Measurements from ENCODE around the gene FAR2. TPM values are rescaled to one million over a fixed set of nuclear protein-coding genes. Genes with fewer than 3 reads are reported as not detected.

Gene FAR2
- total RNA-seq, 3 donors from 2014 or later = 8.2 to 18.2 (median 9.8) TPM

DNA sequence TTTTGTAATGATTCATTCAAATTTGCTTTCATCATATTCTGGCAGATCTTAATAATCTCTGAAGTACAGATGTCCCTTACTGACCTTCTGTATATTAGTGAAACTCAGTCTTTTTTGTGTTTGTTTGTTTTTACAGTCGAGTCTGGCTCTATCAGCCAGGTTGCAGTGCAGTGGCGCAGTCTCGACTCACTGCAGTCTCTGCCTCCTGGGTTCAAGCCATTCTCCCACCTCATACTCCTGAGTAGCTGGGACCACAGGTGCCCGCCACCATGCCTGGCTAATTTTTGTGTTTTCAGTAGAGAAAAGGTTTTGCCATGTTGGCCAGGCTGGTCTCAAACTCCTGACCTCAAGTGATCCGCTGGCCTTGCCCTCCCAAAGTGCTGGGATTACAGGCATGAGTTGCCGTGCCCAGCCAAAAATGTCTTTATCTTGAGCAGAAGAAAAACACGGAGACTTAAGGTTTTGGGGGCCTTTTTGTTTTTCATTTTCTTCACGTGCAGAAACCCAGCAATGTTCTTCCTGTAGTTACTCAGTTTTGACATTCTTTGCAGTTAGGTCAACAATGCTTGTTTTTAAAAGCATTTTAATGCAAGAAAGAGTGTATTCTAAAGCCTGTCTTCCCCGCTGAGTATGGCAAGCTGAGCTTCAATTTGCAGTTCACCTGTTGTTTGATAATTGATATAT lies 79.5 kb downstream of the FAR2 start:
- Histone ChIP-seq H3K9me3 (no peaks in the 10 kb centered on the region), H3K4me3 (no peak overlapping the region), H3K27me3 (no peaks in the 10 kb centered on the region), H3K27ac (no peak overlapping the region), H3K4me1 (no peaks in the 10 kb centered on the region), H3K36me3 (no peaks in the 10 kb centered on the region)
- intact Hi-C loops (cut with DNase I; ENCODE audit: low total_unique reads) = no loop called here
- DNase-seq (ENCODE audit: low spot score in 2 of 2) = no peak
- TF ChIP-seq POLR2A (IDR thresholded peaks at IDR 0.05) (no peak), POLR2AphosphoS5 (IDR thresholded peaks at IDR 0.05) (no peak), CTCF (IDR thresholded peaks at IDR 0.05) (no peak)

DNA sequence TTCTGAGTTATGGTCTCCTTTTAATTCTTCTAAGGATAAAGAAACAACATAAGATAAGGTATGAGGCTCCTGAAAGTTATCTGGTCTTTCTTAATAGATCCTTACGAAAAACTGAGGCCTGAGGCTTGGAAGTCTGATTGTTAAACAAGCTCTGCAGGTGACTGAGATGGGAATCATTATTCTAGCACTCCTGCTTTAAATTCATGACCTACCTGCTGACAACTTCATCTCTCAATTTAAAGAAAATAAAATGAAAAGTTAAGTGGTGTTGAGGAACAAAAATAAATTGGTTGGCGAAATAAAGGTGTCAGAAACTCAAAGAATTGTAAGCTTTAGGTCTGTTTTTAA lies 80.1 kb downstream of the FAR2 start:
- Histone ChIP-seq H3K4me3 (no peak overlapping the region), H3K4me1 (no peaks in the 10 kb centered on the region), H3K36me3 (no peaks in the 10 kb centered on the region), H3K27me3 (no peaks in the 10 kb centered on the region), H3K9me3 (no peaks in the 10 kb centered on the region), H3K27ac (no peak overlapping the region)
- intact Hi-C loops (cut with DNase I; ENCODE audit: low total_unique reads) = no loop called here
- TF ChIP-seq CTCF (IDR thresholded peaks at IDR 0.05) (no peak), POLR2A (IDR thresholded peaks at IDR 0.05) (no peak), POLR2AphosphoS5 (IDR thresholded peaks at IDR 0.05) (no peak)
- DNase-seq (ENCODE audit: low spot score in 2 of 2) = no peak

- no peak for DNase-seq (ENCODE audit: low spot score in 2 of 2)
- Histone ChIP-seq H3K27ac (no peak overlapping the region), H3K9me3 (no peaks in the 10 kb centered on the region), H3K4me3 (no peak overlapping the region), H3K36me3 (no peaks in the 10 kb centered on the region), H3K4me1 (no peaks in the 10 kb centered on the region), H3K27me3 (no peaks in the 10 kb centered on the region)
- TF ChIP-seq CTCF (IDR thresholded peaks at IDR 0.05) = no peak
- TF ChIP-seq POLR2AphosphoS5 (IDR thresholded peaks at IDR 0.05) = no peak
- no peak for TF ChIP-seq POLR2A (IDR thresholded peaks at IDR 0.05)
- intact Hi-C loops (cut with DNase I; ENCODE audit: low total_unique reads) = no loop called here
Measured at GRCh38 chr12:29229937-29230336, 80.9 kb downstream of the FAR2 start.

- Histone ChIP-seq H3K4me3 (no peak overlapping the region), H3K27me3 (no peaks in the 10 kb centered on the region), H3K9me3 (no peaks in the 10 kb centered on the region), H3K36me3 (no peaks in the 10 kb centered on the region), H3K4me1 (no peaks in the 10 kb centered on the region), H3K27ac (no peak overlapping the region)
- intact Hi-C loops (cut with DNase I; ENCODE audit: low total_unique reads) = no loop called here
- DNase-seq (ENCODE audit: low spot score in 2 of 2) = no peak
- TF ChIP-seq CTCF (IDR thresholded peaks at IDR 0.05) = no peak
- no peak for TF ChIP-seq POLR2A (IDR thresholded peaks at IDR 0.05)
- TF ChIP-seq POLR2AphosphoS5 (IDR thresholded peaks at IDR 0.05) = no peak
Measured at GRCh38 chr12:29230800-29231560, 81.9 kb downstream of the FAR2 start.

GRCh38 chr12:29232086-29232485 lies 83.0 kb downstream of the FAR2 start:
- no peak overlapping the region for H3K27ac ChIP-seq
- H3K36me3 ChIP-seq = no peaks in the 10 kb centered on the region
- H3K27me3 ChIP-seq = no peaks in the 10 kb centered on the region
- intact Hi-C loops (cut with DNase I; ENCODE audit: low total_unique reads) = no loop called here
- no peaks in the 10 kb centered on the region for H3K9me3 ChIP-seq
- no peak for TF ChIP-seq POLR2AphosphoS5 (IDR thresholded peaks at IDR 0.05)
- TF ChIP-seq CTCF (IDR thresholded peaks at IDR 0.05) = no peak
- no peak for TF ChIP-seq POLR2A (IDR thresholded peaks at IDR 0.05)
- no peak for DNase-seq (ENCODE audit: low spot score in 2 of 2)
- H3K4me1 ChIP-seq = no peaks in the 10 kb centered on the region
- H3K4me3 ChIP-seq = no peak overlapping the region
